ENCODE data around the gene LEPROT.

- TF ChIP-seq CTCF (IDR thresholded peaks at IDR 0.05) (no peak), ZFX (IDR thresholded peaks at IDR 0.05; ENCODE audit: borderline replicate concordance) (no peak)
These were observed 27.1 kb upstream of the LEPROT start for GRCh38 chr1:65393347-65393746.

Measured in 22Rv1 (cell line).